Measurements from ENCODE around the gene CDC42BPA.

GRCh38 chr1:227245613-227246320 is 72.5 kb downstream of the CDC42BPA start:
- no peak for TF ChIP-seq POLR2A (IDR thresholded peaks at IDR 0.05; ENCODE audit: control extremely low read depth in 1 of 2, low read depth in 2 of 2, low read length in 2 of 2)
- TF ChIP-seq CREB1 (IDR thresholded peaks at IDR 0.05): no peak
- TF ChIP-seq EP300 (IDR thresholded peaks at IDR 0.05; ENCODE audit: borderline replicate concordance in 1 of 2, low read depth in 2 of 2, low read length in 2 of 2): no peak

All from H1 (cell line).